Calu3 (cell line): Measurements from ENCODE around the gene SPAG5. TPM values are rescaled to one million over a fixed set of nuclear protein-coding genes. Genes with fewer than 3 reads are reported as not detected.

Experiments
- BruUV-seq: library from RNA; stranded (reverse); fragments of 400-500 nt; replicated peaks from 2 replicates; lab custom pipeline; 2021; lab: Mats Ljungman, UMichigan
- CTCF ChIA-PET: fragments of 300-600 bp; sonication (Branson Sonifier 250); formaldehyde crosslinking; loops from one replicate; lab custom pipeline; 2022; ENCODE audit warnings: antibody characterized with exemption; lab: Charles Lee
- DNase-seq: peaks from one replicate; pipeline ENCODE4 v3.0.0; 2022
- H3K27ac Mint-ChIP-seq: one replicate; pipeline ENCODE4 v1.8.0; 2022; ENCODE audit warnings: mixed read lengths; ENCODE audit not compliant: unreplicated experiment
- H3K27me3 Mint-ChIP-seq: one replicate; pipeline ENCODE4 v1.8.0; 2022; ENCODE audit warnings: mixed read lengths; ENCODE audit not compliant: unreplicated experiment
- H3K36me3 Mint-ChIP-seq: one replicate; pipeline ENCODE4 v1.8.0; 2022; ENCODE audit warnings: mild to moderate bottlenecking, moderate library complexity, mixed read lengths; ENCODE audit not compliant: insufficient read depth, unreplicated experiment
- H3K4me1 Mint-ChIP-seq: one replicate; pipeline ENCODE4 v1.8.0; 2022; ENCODE audit warnings: mild to moderate bottlenecking, low read depth, mixed read lengths; ENCODE audit not compliant: unreplicated experiment
- H3K4me3 Mint-ChIP-seq: one replicate; pipeline ENCODE4 v1.8.0; 2022; ENCODE audit warnings: mild to moderate bottlenecking, low read depth, moderate library complexity, mixed read lengths; ENCODE audit not compliant: unreplicated experiment
- H3K9me3 Mint-ChIP-seq: one replicate; pipeline ENCODE4 v1.8.0; 2022; ENCODE audit warnings: low read depth, mixed read lengths; ENCODE audit not compliant: unreplicated experiment
- CTCF ChIP-seq: fragments of 200-600 bp; IDR thresholded peaks from one replicate; pipeline ENCODE4 v1.8.0; 2022; ENCODE audit warnings: antibody characterized with exemption; ENCODE audit not compliant: unreplicated experiment
- intact Hi-C: fragments of 100-400 bp; cut with micrococcal nuclease; formaldehyde crosslinking; loops from one replicate; pipeline ENCODE4 v1.10.0; 2022; ENCODE audit not compliant: unreplicated experiment
- total RNA-seq: library from RNA; stranded (reverse); gene quantifications from 2 replicates; pipeline ENCODE4 v1.2.3, GENCODE V29; 2022

The SPAG5 gene
- total RNA-seq, 1 experiment from 2014 or later: 82.1 TPM

GRCh38 chr17:28533091-28533807, 65.6 kb downstream of the SPAG5 start:
- Mint-ChIP-seq H3K36me3 (no peaks in the 10 kb centered on the region), H3K4me1 (peaks cover 10% of the 10 kb centered on the region), H3K4me3 (no peak overlapping the region), H3K9me3 (no peaks in the 10 kb centered on the region), H3K27ac (no peak overlapping the region), H3K27me3 (peaks cover 53% of the 10 kb centered on the region)
- intact Hi-C loops: no loop called here
- CTCF ChIA-PET: interaction anchor here (0.6 kb wide), 1 partner anchor 162 kb away, joined by 3 read pairs; no protein-coding TSS in a partner anchor
- BruUV-seq: no TSS peak
- TF ChIP-seq CTCF: no peak
- no peak for DNase-seq

GRCh38 chr17:28532050-28532960, 66.5 kb downstream of the SPAG5 start:
- Mint-ChIP-seq H3K27me3 (peaks cover 44% of the 10 kb centered on the region), H3K4me3 (no peak overlapping the region), H3K4me1 (peaks cover 17% of the 10 kb centered on the region), H3K9me3 (no peaks in the 10 kb centered on the region), H3K27ac (no peak overlapping the region), H3K36me3 (peaks cover 4% of the 10 kb centered on the region)
- BruUV-seq: no TSS peak
- intact Hi-C loops: no loop called here
- DNase-seq: no peak
- TF ChIP-seq CTCF: no peak
- CTCF ChIA-PET: interaction anchor here (0.6 to 0.8 kb wide), 2 partner anchors 12 to 14 kb away, joined by 3 read pairs; no protein-coding TSS in a partner anchor

- H3K27ac Mint-ChIP-seq: no peak overlapping the region
- H3K4me3 Mint-ChIP-seq: no peak overlapping the region
- no peak for TF ChIP-seq CTCF
- H3K36me3 Mint-ChIP-seq: peaks cover 4% of the 10 kb centered on the region
- H3K9me3 Mint-ChIP-seq: no peaks in the 10 kb centered on the region
- H3K27me3 Mint-ChIP-seq: peaks cover 39% of the 10 kb centered on the region
- DNase-seq: no peak
- intact Hi-C loops: no loop called here
- H3K4me1 Mint-ChIP-seq: peaks cover 17% of the 10 kb centered on the region
- CTCF ChIA-PET: no interaction called here
- BruUV-seq: no TSS peak
Measured at GRCh38 chr17:28530926-28531325, 67.9 kb downstream of the SPAG5 start.

- Mint-ChIP-seq H3K4me1 (peaks cover 17% of the 10 kb centered on the region), H3K9me3 (no peaks in the 10 kb centered on the region), H3K27me3 (peaks cover 39% of the 10 kb centered on the region), H3K36me3 (peaks cover 4% of the 10 kb centered on the region), H3K4me3 (no peak overlapping the region), H3K27ac (no peak overlapping the region)
- no peak for DNase-seq
- no peak for TF ChIP-seq CTCF
- CTCF ChIA-PET: no interaction called here
- intact Hi-C loops: no loop called here
- no TSS peak for BruUV-seq
Measured at GRCh38 chr17:28530250-28530649, 68.6 kb downstream of the SPAG5 start.
